DOHH2 (cell line): ENCODE measurements around the gene GMDS.

Experiments used
- H3F3A ChIP-seq: fragments of 200-600 bp; sonication (generic), shearing (Covaris generic); 2 replicates; pipeline ENCODE4 v1.6.0; 2016; ENCODE audit warnings: antibody characterized with exemption, mild to moderate bottlenecking; ENCODE audit not compliant: control insufficient read depth, insufficient read depth
- H3K27ac ChIP-seq: fragments of 200-600 bp; sonication (generic); 2 replicates; pipeline ENCODE4 v1.5.1; 2014; ENCODE audit warnings: low read depth, mild to moderate bottlenecking, low read length, moderate library complexity
- H3K27me3 ChIP-seq: fragments of 200-600 bp; sonication (generic); 2 replicates; pipeline ENCODE4 v1.6.1; 2014; ENCODE audit warnings: mild to moderate bottlenecking, low read length, mixed read lengths; ENCODE audit not compliant: control insufficient read depth
- H3K36me3 ChIP-seq: fragments of 200-600 bp; sonication (generic); 2 replicates; pipeline ENCODE4 v1.6.1; 2014; ENCODE audit warnings: mild to moderate bottlenecking, low read length, moderate library complexity, mixed read lengths; ENCODE audit not compliant: control insufficient read depth
- H3K4me1 ChIP-seq: fragments of 200-600 bp; sonication (generic); 2 replicates; pipeline ENCODE4 v1.6.1; 2014; ENCODE audit warnings: mild to moderate bottlenecking, low read length, mixed read lengths; ENCODE audit not compliant: control insufficient read depth
- H3K4me2 ChIP-seq: fragments of 200-600 bp; sonication (generic); 2 replicates; pipeline ENCODE4 v1.6.0; 2014; ENCODE audit warnings: mild to moderate bottlenecking, low read length, moderate library complexity
- H3K4me3 ChIP-seq: fragments of 200-600 bp; sonication (generic); 2 replicates; pipeline ENCODE4 v1.5.1; 2014; ENCODE audit warnings: mild to moderate bottlenecking, low read length, mixed read lengths
- H3K79me2 ChIP-seq: fragments of 200-600 bp; sonication (generic); 2 replicates; pipeline ENCODE4 v1.6.1; 2014; ENCODE audit warnings: mild to moderate bottlenecking, low read length, mixed read lengths; ENCODE audit not compliant: control insufficient read depth
- H3K9me2 ChIP-seq: fragments of 200-600 bp; sonication (generic); replicated peaks from 2 replicates; pipeline ENCODE4 v1.6.1; 2014; ENCODE audit warnings: mild to moderate bottlenecking, low read length, mixed read lengths; ENCODE audit not compliant: control insufficient read depth
- H3K9me3 ChIP-seq: fragments of 200-600 bp; sonication (generic); 2 replicates; pipeline ENCODE4 v1.6.1; 2014; ENCODE audit warnings: antibody characterized with exemption, low read length, mixed read lengths; ENCODE audit not compliant: control insufficient read depth, insufficient read depth
- H4K20me1 ChIP-seq: fragments of 200-600 bp; sonication (generic); 2 replicates; pipeline ENCODE4 v1.6.0; 2014; ENCODE audit warnings: low read depth, mild to moderate bottlenecking, antibody characterized with exemption, low read length, moderate library complexity; ENCODE audit not compliant: control insufficient read depth, insufficient read depth
- EZH2phosphoT487 ChIP-seq: fragments of 200-600 bp; sonication (generic); IDR thresholded peaks from 2 replicates; pipeline ENCODE4 v1.6.1; 2017; ENCODE audit warnings: borderline replicate concordance, mild to moderate bottlenecking, antibody characterized with exemption, low read length, moderate library complexity, mixed read lengths
- TF ChIP-seq, protein P1 (sequence below): fragments of 200-600 bp; sonication (generic); IDR thresholded peaks from one replicate; pipeline ENCODE4 v1.5.1; 2014; ENCODE audit warnings: antibody characterized with exemption, mild to moderate bottlenecking, low read depth, low read length; ENCODE audit not compliant: poor library complexity, severe bottlenecking

The GMDS gene

DNA sequence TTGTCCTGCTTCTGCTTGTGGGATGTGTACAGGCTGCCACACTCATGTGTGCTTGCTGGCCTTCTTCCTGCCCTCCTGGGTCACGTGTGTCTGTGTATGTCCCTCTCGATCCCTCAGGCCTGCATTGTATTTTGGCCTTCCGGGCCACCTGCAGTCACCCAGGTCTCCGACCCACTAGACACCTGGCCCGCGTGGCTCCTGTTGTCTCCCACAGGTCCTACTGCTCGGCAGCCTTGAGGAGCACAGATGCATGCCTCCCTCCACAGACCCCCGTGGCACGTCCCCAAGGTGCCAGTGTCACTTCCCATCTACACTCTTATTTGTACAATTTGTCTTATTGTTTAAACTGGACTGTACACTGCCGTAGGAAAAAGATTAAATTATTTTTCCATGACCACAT, 592.6 kb downstream of the GMDS start:
- no peak overlapping the region for H3K4me2 ChIP-seq
- no peaks in the 10 kb centered on the region for H3F3A ChIP-seq
- no peaks in the 10 kb centered on the region; the same call in 1 of the 2 replicates for H3K4me1 ChIP-seq
- no peaks in the 10 kb centered on the region for H3K9me2 ChIP-seq
- peaks cover 7% of the 10 kb centered on the region; the same call in 1 of the 2 replicates for H4K20me1 ChIP-seq
- H3K9me3 ChIP-seq, result no peaks in the 10 kb centered on the region
- H3K36me3 ChIP-seq, result no peaks in the 10 kb centered on the region
- no peaks in the 10 kb centered on the region for H3K79me2 ChIP-seq
- H3K27me3 ChIP-seq, result no peaks in the 10 kb centered on the region
- no peak overlapping the region for H3K4me3 ChIP-seq
- TF ChIP-seq, protein P1, sequence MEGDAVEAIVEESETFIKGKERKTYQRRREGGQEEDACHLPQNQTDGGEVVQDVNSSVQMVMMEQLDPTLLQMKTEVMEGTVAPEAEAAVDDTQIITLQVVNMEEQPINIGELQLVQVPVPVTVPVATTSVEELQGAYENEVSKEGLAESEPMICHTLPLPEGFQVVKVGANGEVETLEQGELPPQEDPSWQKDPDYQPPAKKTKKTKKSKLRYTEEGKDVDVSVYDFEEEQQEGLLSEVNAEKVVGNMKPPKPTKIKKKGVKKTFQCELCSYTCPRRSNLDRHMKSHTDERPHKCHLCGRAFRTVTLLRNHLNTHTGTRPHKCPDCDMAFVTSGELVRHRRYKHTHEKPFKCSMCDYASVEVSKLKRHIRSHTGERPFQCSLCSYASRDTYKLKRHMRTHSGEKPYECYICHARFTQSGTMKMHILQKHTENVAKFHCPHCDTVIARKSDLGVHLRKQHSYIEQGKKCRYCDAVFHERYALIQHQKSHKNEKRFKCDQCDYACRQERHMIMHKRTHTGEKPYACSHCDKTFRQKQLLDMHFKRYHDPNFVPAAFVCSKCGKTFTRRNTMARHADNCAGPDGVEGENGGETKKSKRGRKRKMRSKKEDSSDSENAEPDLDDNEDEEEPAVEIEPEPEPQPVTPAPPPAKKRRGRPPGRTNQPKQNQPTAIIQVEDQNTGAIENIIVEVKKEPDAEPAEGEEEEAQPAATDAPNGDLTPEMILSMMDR, result no peak
- TF ChIP-seq EZH2phosphoT487, result no peak
- no peak overlapping the region for H3K27ac ChIP-seq

DNA sequence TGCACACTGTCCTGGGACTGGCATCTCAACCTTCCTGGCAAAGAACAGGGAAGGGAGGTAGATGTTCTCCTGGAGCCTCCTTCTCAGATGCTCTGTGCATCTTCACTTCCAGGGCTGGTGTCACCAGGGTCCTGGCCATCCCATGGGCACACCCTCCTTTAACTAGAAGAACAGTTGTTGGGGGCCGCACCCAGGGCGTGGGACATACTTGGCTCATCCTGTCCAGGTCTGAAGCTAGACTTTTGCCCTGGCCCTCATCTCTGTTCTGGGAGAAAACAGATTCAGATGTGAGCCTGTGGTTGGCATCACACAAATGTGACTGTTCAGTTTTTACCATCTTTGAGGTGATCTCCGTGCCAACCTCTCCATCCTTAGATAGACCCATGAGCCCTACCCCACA, 594.0 kb downstream of the GMDS start:
- Histone ChIP-seq H3K9me3 (no peaks in the 10 kb centered on the region), H3K27ac (no peak overlapping the region), H3K4me3 (no peak overlapping the region), H3K36me3 (no peaks in the 10 kb centered on the region), H3K27me3 (no peaks in the 10 kb centered on the region), H3K9me2 (no peaks in the 10 kb centered on the region), H3K79me2 (no peaks in the 10 kb centered on the region), H3F3A (no peaks in the 10 kb centered on the region), H4K20me1 (peaks cover 7% of the 10 kb centered on the region; the same call in 1 of the 2 replicates), H3K4me1 (no peaks in the 10 kb centered on the region), H3K4me2 (no peak overlapping the region)
- TF ChIP-seq EZH2phosphoT487, result no peak
- TF ChIP-seq, protein P1, result no peak

DNA sequence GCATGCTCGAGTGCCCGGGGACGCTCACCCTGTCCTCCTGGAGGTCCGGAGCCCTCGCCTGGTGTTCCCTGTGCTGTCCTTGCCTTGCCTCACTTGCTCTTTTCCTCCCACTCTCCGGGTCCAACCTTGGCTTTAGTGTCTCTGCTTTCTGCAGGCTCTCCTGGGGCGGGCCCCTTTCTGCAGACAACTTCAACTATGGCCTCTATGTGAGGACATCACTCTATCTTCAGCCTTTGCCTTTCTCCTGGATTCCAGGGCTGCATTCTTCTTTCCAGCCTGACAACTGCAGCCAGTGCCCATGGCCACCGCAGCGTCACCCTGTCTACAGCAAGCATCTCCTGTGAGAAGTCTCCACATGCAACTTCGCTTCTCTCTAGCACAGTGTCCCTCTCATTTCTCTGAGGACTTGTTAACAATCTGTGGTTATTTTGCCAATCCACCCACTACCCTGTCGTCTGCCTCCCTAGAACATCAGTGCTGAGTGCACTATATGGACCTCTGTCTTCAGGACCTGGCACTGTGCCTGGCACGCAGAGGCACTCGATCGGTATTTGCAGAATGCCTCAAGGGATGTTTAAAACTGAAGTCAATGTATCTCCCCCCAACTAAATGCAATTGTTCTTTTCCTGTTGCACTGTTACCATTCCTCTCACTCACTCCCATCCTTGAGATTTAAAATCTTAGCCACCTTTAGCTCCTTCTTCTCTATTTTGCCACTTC, 599.8 kb downstream of the GMDS start:
- TF ChIP-seq EZH2phosphoT487, result no peak
- TF ChIP-seq, protein P1, result no peak
- no peak overlapping the region for H3K4me3 ChIP-seq
- no peaks in the 10 kb centered on the region for H3F3A ChIP-seq
- H3K79me2 ChIP-seq, result no peaks in the 10 kb centered on the region
- H3K9me3 ChIP-seq, result no peaks in the 10 kb centered on the region
- no peaks in the 10 kb centered on the region for H3K36me3 ChIP-seq
- no peak overlapping the region for H3K27ac ChIP-seq
- H3K4me1 ChIP-seq, result no peaks in the 10 kb centered on the region
- no peaks in the 10 kb centered on the region for H3K9me2 ChIP-seq
- H4K20me1 ChIP-seq, result 0 out of 2 replicates have a peak, but pooled peaks cover 4% of the 10 kb centered on the region
- H3K27me3 ChIP-seq, result no peaks in the 10 kb centered on the region
- H3K4me2 ChIP-seq, result no peak overlapping the region
